HG03342 (cell line): ENCODE results near the gene ATP6V0C.
A peak's percentile ranks its signal among the peaks of the same experiment; 100 is the strongest.

ENCODE experiments used
- ATAC-seq: cut with Tn5 transposase; IDR thresholded peaks from one replicate; pipeline ENCODE4 v1.9.1; 2021; ENCODE audit warnings: mild to moderate bottlenecking, moderate library complexity; ENCODE audit not compliant: unreplicated experiment

The ATP6V0C gene

DNA sequence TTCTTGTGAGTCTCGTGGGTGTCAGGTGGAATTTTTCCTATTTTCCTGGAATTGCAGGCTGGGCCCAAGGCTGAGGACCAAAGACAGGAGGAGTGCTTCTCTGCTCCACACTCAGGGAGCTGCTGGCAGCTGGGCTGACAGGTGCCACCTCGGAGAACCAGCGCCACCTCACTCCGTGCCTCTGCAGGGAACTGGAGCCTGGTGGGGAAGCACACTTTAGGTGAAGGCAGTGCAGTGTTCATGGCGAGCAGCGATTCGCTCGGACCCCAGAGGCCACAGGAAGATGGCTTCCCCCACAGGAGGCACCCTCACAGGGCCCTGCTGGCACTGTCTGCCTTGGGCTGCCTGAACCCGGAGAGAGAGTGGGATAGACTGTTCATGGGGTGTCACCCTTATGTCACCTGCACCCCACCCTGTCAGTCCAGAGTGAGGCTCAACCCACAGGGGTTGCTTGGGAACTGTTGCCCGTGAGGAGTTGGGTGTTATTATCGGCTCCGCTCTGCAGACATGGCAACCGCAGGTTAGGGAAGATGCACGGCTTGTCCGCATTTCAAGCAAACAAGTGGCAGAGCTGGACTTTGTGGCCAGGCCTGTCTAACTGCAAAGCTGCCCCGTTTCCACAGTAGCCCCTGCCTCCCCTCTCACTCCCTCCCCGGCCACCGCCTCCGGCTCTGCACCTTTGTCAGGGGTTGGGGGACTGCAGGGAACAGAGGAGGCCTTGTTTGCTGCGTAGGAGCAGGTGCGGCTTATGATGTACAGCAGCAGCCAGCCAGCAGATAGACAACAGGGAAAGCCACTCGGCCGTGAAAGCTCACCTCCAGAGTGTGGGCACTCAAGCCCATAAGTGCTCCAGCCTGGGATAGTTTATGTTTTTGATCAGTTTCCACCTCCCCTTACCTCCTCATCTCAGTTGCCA lies 23.3 kb upstream of the ATP6V0C start:
- no peak for ATAC-seq

DNA sequence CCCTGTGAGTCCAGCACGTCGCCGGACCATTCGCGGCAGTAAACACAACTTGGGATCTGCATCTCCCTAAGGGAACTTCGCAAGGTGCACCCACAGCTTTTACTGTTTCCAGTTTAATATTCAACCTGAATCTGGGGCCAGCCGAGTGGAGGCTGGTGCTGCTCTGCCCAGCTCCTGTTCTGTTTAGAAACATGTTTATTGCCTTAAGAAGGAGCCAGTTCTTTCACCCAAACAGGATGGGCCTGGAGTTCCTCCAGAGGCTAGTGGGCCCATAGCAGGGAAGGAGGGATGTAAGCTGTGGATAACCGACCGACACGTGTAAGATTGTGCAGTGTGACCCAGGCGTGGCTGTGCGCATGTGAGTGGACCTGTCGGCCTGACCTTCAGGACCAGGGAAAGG lies 21.5 kb upstream of the ATP6V0C start:
- ATAC-seq, result no peak

DNA sequence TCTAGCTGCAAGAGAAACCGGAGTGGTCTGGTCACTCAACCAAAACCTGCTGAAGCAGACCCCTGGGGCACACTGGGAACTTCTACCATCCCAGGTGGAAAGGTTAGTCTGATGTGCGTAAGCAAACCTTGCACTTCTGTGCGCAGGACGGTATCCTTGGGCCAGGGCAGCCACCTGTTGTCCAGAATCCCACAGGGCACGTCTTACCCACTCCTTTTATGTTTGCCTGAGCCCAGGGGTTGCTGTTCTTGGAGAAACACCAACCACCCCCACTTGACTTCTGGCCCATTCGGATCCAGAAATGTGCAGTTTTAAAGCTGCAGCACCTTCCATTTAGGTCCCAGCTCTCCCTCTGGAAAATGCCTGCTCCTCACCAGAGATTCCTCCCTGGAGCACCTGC lies 20.1 kb upstream of the ATP6V0C start:
- ATAC-seq, result no peak

DNA sequence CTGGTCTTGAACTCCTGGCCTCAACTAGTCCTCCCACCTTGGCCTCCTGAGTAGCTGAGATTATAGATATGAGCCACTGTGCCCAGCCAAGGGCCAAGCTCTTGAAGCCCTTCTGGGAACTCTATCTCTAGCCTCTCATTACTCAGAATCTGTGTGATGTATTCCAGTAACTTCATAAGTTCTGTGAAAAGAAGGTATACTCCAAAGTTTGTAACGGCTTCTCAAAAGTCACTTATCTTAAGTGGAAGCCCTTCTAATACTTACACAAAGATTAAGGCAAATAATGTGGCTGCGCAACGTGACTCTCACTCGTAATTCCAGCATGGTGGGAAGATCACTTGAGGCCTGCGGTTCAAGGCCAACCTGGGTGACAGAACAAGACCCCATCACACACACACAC lies 19.1 kb upstream of the ATP6V0C start:
- ATAC-seq, result no peak

DNA sequence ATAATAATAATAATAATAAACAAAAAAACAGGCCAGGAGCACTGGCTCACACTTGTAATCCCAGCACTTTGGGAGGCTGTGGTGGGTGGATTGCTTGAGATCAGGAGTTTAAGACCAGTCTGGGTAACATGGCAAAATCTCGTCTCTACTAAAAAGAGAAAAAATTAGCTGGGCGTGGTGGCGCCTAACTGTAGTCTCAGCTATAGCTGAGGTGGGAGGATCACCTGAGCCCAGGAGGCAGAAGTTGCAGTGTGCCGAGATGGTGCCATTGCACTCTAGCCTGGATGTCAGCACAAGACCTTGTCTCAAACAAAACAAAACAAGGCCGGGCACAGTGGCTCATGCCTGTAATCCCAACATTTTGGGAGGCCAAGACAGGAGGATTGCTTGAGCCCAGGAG lies 18.7 kb upstream of the ATP6V0C start:
- ATAC-seq, result no peak

DNA sequence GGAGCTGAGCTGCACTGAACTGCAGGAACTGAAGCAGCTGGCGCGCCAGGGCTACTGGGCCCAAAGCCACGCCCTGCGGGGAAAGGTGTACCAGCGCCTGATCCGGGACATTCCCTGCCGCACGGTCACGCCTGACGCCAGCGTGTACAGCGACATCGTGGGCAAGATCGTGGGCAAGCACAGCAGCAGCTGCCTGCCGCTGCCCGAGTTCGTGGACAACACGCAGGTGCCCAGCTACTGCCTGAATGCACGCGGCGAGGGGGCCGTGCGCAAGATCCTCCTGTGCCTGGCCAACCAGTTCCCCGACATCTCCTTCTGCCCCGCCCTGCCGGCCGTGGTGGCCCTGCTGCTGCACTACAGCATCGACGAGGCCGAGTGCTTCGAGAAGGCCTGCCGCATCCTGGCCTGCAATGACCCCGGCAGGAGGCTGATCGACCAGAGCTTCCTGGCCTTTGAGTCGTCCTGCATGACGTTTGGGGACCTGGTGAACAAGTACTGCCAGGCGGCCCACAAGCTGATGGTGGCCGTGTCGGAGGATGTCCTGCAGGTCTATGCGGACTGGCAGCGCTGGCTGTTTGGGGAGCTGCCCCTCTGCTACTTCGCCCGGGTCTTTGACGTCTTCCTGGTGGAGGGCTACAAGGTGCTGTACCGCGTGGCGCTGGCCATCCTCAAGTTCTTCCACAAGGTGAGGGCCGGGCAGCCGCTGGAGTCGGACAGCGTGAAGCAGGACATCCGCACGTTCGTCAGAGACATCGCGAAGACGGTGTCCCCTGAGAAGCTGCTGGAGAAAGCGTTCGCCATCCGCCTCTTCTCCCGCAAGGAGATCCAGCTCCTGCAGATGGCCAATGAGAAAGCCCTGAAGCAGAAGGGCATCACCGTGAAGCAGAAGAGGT lies 17.3 kb upstream of the ATP6V0C start:
- no peak for ATAC-seq

DNA sequence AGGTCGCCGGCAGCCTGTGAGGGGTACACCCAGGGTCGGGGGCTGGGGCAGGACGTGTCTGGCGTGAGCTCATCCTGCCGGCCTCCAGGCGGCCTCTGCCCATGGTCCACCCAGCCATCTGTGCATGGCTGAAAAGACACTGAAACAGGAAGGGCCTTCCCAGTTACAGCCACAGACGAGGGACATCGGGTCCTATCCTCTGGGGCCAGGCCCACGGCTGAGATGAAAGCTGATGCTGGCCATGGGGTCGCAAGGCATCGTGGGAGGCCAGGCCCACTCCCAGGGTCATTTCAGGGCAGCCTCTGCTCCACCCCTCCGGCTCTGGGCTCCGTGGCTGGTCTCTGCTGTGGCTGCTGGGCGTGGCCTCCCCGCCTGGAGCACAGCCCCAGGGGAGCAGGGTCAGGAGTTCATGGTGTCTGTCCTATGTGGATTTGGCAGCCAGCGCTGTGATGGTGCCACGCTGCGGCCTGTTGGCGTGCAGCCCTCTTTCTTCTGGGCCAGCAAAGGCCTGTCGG lies 16.6 kb upstream of the ATP6V0C start:
- ATAC-seq, result no peak

DNA sequence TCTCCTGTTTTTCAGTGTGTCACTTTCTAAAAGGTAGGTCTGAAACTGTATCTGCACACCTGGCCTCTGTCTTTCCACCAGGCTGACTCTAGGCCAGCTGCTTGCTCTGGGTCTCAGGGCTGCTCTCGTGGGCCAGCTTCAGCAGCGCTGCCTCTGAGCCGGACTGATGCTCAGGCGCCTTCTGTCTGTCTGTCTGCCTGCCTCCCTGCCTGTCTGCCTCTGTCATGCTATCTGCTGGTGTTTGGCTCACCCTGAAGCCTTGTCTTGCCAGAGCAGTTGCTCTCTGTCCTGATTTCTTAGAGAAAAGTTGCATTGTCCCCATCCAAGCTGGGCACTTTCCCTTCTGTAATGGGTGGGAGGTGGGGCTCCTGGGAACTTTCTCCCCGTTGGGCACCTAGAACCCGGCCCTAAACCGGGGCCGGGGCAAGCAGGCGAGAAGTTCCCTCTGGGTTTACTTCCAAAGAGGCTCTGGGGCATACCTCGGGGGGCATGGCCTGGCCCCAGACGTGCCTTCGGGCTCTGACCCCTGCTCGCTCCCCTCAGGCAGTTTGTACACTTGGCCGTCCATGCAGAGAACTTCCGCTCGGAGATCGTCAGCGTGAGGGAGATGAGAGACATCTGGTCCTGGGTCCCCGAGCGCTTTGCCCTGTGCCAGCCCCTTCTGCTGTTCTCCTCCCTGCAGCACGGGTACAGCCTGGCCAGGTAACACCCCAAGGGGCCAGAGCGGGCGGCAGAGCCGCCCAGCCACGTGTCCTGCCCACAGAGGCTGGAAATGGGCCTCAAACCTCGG lies 15.9 kb upstream of the ATP6V0C start:
- ATAC-seq, result no peak

DNA sequence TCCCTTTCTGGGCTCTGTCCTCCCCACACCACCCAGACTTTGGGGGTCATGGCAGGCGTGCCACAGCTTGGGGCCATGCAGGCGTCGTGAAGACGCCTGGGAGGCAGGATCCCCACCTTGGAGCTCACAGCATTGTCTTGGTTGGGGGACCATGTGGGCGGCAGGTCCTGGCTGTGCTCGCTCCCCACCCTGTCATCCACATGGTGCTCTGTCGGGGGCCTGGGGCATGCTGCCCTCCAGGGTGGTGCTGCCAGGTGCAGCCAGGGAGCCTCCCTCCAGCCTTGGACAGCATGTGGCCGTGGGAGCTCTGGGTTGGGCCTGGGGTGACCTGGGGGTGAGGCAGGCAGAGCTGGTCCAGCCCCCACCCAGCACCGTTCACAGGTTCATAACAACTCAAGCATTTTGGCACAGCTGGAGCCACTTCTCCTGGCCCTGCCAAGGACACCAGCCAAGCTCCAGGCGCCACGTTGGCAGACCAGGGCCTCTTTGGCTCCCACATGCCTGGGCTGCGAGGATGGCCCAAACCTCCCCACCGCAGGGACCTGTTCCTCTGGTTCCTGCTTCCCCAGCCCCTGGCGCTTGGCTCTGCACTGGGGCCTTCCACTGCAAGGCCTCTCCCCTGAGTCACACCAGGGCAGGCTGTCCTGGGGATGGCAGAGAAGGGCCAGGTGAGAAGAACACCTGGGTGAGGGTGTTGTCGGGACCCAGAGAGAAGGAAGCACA lies 15.1 kb upstream of the ATP6V0C start:
- ATAC-seq, result no peak

DNA sequence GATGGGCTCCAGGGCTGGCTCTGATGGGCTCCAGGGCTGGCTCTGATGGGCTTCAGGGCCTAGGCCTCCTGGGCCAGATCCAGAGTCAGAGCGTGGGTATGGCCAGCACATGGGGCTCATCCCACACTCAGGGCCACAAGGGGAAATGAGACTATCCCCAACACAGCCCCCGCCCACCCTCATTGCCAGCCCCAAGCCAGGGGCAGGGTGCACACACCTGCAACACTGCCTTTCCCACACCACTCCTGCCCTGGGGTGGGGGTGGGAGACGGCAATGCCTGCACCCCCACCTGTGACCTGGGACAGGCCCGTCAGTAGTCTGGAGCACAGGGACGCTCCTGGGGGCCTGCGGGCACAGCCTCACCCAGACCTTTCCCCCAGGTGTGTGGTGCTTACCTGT lies 14.3 kb upstream of the ATP6V0C start:
- no peak for ATAC-seq

DNA sequence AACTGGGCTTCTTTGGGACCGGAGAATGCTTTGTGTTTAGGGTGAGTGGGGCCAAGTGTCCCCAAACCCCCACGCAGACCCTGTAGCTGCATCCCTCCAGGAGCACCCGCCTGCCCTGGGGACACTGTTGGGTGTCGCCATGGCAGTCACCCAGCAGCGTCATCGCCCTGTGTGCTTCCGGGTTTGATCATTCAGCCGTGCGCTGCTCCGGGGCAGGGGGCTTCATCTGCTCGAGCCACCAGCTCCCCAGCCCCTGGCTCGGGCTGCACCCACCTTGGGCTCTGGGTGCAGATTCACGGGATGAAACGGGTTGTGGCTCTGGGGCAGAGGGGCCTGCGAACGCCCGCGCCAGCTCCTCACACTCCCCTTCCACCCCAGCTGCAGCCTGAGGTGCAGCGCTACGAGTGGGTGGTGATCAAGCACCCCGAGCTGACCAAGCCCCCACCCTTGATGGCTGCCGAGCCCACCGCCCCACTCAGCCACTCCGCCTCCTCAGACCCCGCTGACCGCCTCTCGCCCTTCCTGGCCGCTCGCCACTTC lies 13.8 kb upstream of the ATP6V0C start:
- no peak for ATAC-seq

DNA sequence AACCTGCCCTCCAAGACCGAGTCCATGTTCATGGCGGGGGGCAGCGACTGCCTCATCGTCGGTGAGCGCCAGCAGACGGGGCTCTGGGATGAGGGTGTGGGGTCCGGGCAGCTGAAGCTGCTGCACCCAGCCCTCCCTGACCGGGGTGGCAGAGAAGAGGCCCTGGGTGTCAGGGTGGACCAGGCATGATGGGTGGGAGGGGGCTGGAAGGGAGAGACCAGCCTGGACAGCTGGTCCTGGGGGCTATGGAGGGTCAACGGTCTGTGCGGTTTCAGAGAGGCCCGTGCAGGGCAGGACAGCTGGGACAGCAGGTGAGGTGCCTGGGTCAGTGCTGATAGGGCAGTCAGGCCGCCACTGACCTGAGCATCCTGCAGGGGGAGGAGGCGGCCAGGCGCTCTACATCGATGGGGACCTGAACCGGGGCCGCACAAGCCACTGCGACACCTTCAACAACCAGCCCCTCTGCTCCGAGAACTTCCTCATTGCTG lies 13.3 kb upstream of the ATP6V0C start:
- no peak for ATAC-seq

DNA sequence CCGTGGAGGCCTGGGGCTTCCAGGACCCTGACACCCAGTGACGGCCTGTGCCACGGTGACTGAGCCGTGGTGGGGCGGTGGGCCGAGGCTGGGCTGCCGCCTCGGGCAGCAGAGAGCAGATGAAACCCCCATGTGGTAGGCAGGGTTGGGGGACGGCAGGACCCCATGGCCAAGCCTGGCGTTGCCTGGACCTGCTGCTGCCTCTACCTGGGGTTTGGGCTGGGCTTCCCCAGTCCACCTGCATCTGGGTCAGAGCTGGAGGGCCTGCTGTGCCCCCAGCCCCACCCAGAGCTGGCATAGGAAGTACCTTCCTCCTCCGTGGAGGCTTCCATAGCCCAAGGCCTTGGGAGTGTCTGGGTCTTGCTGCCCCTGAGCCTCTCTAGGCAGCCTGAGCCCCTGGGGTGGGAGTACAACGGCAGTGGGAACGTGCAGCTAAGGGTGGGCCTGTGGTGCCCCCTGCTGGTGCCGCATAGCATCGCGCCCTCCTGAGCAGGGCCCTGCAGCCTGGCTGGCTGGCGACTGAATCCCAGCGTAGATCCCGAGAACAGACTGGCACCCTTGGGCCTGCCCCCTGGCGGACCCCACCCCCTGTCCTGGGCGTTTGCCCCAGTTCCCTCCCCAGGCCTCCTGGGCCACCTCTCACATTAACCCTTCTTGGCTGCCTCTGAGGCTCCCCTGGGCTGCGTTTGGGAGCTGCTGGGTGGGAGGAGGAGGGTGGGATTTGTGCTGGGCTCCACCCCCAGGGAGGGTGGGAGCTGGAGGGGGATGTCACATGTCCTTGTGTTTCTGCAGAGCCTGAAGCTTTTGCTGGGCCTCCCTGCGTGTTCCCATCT lies 12.6 kb upstream of the ATP6V0C start:
- ATAC-seq, result peak; percentile 70

DNA sequence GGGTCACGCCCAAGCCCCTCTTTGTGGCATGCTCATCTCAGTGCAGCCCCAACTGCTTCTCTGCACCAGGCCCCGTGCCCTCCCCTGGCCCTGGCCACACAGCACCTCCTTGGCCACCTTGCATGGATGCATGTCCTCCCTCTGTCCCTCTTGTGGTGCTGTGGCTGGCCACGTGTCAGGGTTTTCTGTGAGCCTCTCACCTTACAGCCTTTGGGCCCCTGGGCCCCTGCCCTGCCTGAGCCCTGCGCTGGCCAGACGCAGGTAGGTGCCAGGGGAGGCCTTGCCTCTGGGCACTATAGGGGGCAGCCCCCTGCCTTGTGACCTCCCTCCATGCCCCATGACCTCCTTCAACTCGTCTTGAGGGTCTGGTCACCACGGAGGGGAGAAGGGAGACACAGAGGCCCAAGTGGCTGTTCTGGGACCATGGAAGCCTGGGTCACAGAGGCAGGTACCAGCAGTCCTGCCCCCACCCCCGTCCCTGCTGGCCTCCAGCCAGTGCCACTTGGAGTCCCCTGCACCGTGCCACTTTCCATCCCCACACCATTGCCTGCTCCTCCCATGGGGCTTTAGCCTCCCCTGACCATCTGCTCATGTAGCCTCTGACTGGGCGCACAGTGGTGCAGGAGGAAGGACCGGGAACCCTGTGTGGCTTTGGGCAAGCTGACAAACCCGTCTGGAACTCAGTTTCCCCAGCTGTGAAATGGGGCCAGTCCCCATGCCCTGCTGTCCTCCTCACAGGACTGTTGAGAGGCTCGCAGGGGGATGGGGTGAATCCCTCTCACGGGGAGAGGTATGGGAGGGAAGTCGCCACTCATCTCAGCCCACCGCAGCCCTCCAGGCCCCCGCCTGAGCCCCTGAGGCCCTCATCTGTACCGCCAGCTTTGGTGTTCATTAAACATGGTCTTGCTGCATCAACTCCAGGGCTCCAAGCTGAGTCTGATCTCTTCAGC lies 11.5 kb upstream of the ATP6V0C start:
- no peak for ATAC-seq

DNA sequence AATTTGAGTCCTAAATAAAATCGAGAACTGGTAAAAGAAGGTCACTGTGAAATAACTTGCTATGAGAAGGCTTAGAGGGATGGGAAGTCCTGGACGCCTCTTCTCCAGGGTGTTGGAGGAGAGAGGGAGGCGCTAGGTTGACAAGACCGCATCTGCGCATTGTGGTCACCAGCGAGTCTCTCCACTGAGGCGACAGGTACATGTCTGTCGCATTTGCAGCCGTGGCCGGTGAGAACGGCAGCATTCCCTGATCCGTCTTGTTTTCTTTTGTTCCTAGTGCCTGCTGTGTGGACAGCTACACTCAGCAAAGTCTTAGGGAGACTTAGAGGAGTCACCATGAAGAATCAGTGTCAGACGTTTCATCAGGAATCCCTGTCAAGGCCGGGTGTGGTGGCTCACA lies 8.1 kb upstream of the ATP6V0C start:
- ATAC-seq, result no peak

DNA sequence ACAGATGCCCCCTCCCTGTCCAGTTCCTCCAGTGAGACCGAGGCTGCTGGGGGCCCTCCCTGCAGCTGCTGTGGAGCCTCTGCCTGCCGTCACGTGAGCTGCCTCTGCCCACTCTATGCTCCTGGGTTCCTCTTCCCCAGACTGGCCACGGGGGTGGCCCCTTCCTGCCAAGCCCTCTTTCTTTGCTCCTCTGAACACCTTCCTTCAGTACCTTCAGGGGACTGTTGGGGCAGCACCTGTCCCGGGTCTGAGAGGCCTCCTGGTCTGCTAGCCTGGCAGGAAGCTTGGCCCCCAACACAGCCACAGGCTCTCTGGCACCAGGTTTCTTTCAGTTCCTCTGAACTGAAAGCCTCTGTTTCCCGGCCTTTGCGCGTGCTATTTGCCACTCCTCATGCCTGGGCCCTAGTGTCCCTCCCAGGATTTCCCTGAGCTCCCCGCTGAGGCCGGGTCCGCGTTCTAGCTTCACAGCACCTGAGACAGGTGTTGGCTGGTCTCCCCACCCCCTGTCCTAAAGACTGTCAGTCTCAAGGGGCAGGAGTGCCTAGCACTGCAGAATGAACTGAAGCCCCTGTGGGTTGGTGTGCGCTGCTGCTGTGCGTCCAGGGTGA lies 6.6 kb upstream of the ATP6V0C start:
- ATAC-seq, result peak; percentile 60

DNA sequence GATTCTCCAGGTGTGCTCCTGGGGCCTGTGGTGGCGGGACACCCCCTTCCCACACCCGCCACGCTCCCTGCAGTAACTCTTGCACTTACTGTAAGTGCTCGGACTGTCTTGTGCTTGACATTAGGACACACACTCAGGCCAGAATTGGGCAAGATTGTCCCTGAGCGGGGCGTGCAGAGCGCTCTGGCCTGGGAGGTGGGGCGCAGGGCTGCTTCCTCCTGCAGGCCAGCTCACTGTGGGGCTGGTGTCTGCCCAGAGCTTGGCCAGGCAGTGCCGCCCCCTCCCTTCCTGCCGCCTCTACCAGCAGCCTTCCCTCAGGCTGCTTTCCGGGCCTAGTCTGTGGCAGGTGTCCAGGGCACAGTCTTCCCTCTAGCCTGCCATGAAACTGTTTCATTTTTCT lies 6.1 kb upstream of the ATP6V0C start:
- no peak for ATAC-seq
